Adrenal gland (tissue), 12 donors: Measurements from ENCODE around the gene ARL6IP4. TPM values are rescaled to one million over a fixed set of nuclear protein-coding genes. Genes with fewer than 3 reads are reported as not detected.

Experiments
- DNase-seq, 7 donors: peaks; one replicate each; pipeline ENCODE4 v3.0.0-alpha.2; 2019 to 2020
- H3K27ac ChIP-seq, 5 donors: fragments of 200-600 bp; sonication (generic) in 4 of 5; 1 replicate in 3 of 5; 2 replicates in 2 of 5; pipeline versions ENCODE4 v1.5.1 to v1.8.0; 2016 to 2020; ENCODE audit warnings: mild to moderate bottlenecking in 1 of 5
- H3K27me3 ChIP-seq: fragments of 200-600 bp; 2 replicates; pipeline ENCODE4 v1.8.0; 2021
- H3K36me3 ChIP-seq, 2 donors: fragments of 200-600 bp; replicated peaks in 1 of 2; 1 replicate in 1 of 2; 2 replicates in 1 of 2; pipeline versions ENCODE4 v1.5.1 to v1.8.0; 2018 to 2022
- H3K4me1 ChIP-seq, 2 donors: fragments of 200-600 bp; replicated peaks in 1 of 2; 1 replicate in 1 of 2; 2 replicates in 1 of 2; pipeline versions ENCODE4 v1.5.1 to v1.8.0; 2018 to 2021
- H3K4me3 ChIP-seq, 4 donors: fragments of 200-600 bp; sonication (generic) in 3 of 4; one replicate each; pipeline ENCODE4 v1.5.1; 2016 to 2018
- H3K9me3 ChIP-seq, 3 donors: fragments of 200-600 bp; sonication (generic) in 1 of 3; replicated peaks in 1 of 3; 1 replicate in 2 of 3; 2 replicates in 1 of 3; pipeline versions ENCODE4 v1.5.1 to v1.8.0; 2016 to 2021
- POLR2A ChIP-seq, 2 donors: fragments of 450-650 bp; IDR thresholded peaks; one replicate each; pipeline ENCODE4 v1.6.1; 2017; ENCODE audit warnings: antibody characterized with exemption in 2 of 2, mild to moderate bottlenecking in 2 of 2, moderate library complexity in 1 of 2
- WGBS, 4 donors: extraction: QIAGEN DNeasy Blood & Tissue Kit in 2 of 4; methylation state at CpG; one replicate each; pipeline versions ENCODE4 v1.1.5 to v1.1.7; 2013 to 2017; 5-methylcytosine and 5-hydroxymethylcytosine counted together
- intact Hi-C, 2 donors: fragments of 100-400 bp; cut with DNase I; formaldehyde crosslinking; loops; one replicate each; pipeline versions ENCODE4 v1.14.1 to v1.15.0; 2022 to 2023
- polyA plus RNA-seq, 3 donors: library from polyadenylated mRNA; stranded (reverse); fragments of 200-250 nt in 2 of 3; fragments of 350-450 nt in 1 of 3; fragmentation: Illumina TruSeq in 1 of 3; extraction: RNeasy Lipid Tissue Mini Kit (QIAGEN cat#74804) in 1 of 3; gene quantifications; one replicate each; pipeline ENCODE4 v1.2.3, GENCODE V29; 2013 to 2014
- total RNA-seq, 9 donors: library from RNA; depleted of rRNA in 4 of 9; stranded (reverse); fragments of >200 nt in 4 of 9; fragments of 120-200 nt in 1 of 9; fragmentation: NEBNext Ultra II Directional in 1 of 9; extraction: Animal tissue kit (Norgen Biotek cat#: 25700) in 1 of 9; gene quantifications; one replicate each; pipeline versions ENCODE4 v1.1.0 to v1.2.4, GENCODE V29; 2013 to 2023
- TF ChIP-seq, protein P1 (sequence below), 6 experiments: fragments of 450-650 bp in 4 of 6; fragments of 200-600 bp in 2 of 6; sonication (generic) in 1 of 6; IDR thresholded peaks; 1 replicate in 5 of 6; 2 replicates in 1 of 6; pipeline versions ENCODE4 v1.5.1 to v1.8.0; 2016 to 2021; ENCODE audit warnings: antibody characterized with exemption in 6 of 6, mild to moderate bottlenecking in 2 of 6, moderate library complexity in 1 of 6
- donor health status: healthy with polysubstance abuse.
- donor health status: Bipolar disorder and iron deficiency.
- donor health status: DM: yes; HTN: yes; CAD: no.
- donor health status: DM: no; HTN: no; CAD: no.
- donor health status: DM: no; HTN: no; CAD: no.
- donor health status: DM: yes; HTN: yes; CAD: no.

Gene ARL6IP4
- total and polyA plus RNA-seq, 12 donors = 192 to 709 (median 296) TPM

DNA sequence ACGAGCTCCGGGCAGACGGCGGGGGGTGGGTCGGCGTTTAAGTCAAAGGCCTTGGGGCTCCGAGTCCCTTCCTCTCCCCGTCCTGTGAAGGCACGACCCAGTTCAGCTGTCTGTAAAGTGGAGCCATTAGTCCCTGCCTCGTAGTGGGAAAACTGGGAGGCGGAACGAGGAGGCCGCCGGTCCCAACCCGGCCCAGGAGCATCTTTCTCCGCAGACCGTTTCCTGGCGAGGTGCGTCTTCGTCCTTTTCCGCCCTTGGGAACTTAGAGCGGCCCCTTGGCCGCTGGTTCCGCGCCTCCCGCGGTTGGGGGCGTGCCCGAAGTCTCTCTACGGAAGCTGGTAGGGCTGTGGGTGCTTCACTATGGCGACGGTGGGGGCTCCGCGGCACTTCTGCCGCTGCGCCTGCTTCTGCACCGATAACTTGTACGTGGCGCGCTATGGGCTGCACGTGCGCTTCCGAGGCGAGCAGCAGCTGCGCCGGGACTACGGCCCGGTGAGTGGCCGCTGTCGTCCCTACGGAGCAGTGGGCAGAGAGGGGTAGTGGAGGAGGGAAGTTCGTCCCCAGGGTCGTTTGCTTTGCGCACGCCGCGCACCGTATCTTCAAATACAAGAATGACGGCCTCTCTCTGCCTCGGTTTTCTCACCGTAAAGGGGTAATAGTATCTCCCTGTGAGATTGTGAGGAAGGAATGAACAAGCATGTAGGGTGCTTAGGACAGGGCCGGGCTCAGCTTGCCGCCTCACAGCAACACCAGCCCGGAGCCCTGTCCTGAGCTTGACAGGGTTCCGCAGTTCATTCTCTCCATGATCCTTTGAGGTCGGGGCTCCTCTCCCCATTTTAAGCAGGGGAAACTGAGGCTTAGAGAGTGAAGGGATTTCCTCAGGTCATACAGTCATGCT lies 5.3 kb upstream of the ARL6IP4 start, which contains the start of gene OGFOD2:
Gene OGFOD2 (plus strand): TSS at position 353 of the 898 bp plus-strand sequence. CDS start 8 bp downstream, at position 361.
- H3K27me3 ChIP-seq = no peaks in the 10 kb centered on the region
- peaks cover 0 to 4% of the 10 kb centered on the region in 2 donors for H3K36me3 ChIP-seq
- TF ChIP-seq, protein P1, sequence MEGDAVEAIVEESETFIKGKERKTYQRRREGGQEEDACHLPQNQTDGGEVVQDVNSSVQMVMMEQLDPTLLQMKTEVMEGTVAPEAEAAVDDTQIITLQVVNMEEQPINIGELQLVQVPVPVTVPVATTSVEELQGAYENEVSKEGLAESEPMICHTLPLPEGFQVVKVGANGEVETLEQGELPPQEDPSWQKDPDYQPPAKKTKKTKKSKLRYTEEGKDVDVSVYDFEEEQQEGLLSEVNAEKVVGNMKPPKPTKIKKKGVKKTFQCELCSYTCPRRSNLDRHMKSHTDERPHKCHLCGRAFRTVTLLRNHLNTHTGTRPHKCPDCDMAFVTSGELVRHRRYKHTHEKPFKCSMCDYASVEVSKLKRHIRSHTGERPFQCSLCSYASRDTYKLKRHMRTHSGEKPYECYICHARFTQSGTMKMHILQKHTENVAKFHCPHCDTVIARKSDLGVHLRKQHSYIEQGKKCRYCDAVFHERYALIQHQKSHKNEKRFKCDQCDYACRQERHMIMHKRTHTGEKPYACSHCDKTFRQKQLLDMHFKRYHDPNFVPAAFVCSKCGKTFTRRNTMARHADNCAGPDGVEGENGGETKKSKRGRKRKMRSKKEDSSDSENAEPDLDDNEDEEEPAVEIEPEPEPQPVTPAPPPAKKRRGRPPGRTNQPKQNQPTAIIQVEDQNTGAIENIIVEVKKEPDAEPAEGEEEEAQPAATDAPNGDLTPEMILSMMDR (IDR thresholded peaks at IDR 0.05) = peak in 1 of 6 experiments; percentile 13
- TF ChIP-seq POLR2A (IDR thresholded peaks at IDR 0.05) = peak; percentile 25 to 44
- peak; percentile 92 to 96 (median 93) for DNase-seq
- intact Hi-C loops = no loop called here
- H3K9me3 ChIP-seq = no peaks in the 10 kb centered on the region
- peaks cover 24 to 40% of the 10 kb centered on the region in 2 donors for H3K4me1 ChIP-seq
- WGBS, 4 donors = 0 to 1% (median 0%) methylated on average over 35 to 66 of the region's 66 CpGs
- peak within 1 kb of the TSS; percentile 80 to 96 (median 86) for H3K4me3 ChIP-seq
- peak within 1 kb of the TSS; percentile 93 to 98 (median 97) for H3K27ac ChIP-seq

- peaks cover 24 to 41% of the 10 kb centered on the region in 2 donors for H3K4me1 ChIP-seq
- H3K4me3 ChIP-seq = peak overlapping the region in 3 of 4 donors; percentile 80 to 91 (median 82)
- TF ChIP-seq, protein P1 (IDR thresholded peaks at IDR 0.05) = no peak
- H3K36me3 ChIP-seq = peaks cover 0 to 4% of the 10 kb centered on the region in 2 donors
- no peaks in the 10 kb centered on the region for H3K27me3 ChIP-seq
- intact Hi-C loops = no loop called here
- peak overlapping the region in 3 of 5 donors; percentile 97 to 98 (median 97) for H3K27ac ChIP-seq
- no peaks in the 10 kb centered on the region for H3K9me3 ChIP-seq
- WGBS, 4 donors = 5 to 8% (median 6%) methylated on average over 7 to 8 of the region's 8 CpGs
- DNase-seq = peak in 1 of 7 donors; percentile 29
Observed at GRCh38 chr12:122975790-122976647, 4.5 kb upstream of the ARL6IP4 start.

- no peak overlapping the region for H3K27ac ChIP-seq
- H3K9me3 ChIP-seq = no peaks in the 10 kb centered on the region
- H3K4me3 ChIP-seq = no peak overlapping the region
- DNase-seq = peak in 1 of 7 donors; percentile 30
- no peaks in the 10 kb centered on the region for H3K27me3 ChIP-seq
- 61 to 71% (median 68%) methylated on average over 8 to 15 of the region's 15 CpGs for WGBS, 4 donors
- TF ChIP-seq, protein P1 (IDR thresholded peaks at IDR 0.05) = no peak
- no peak for TF ChIP-seq POLR2A (IDR thresholded peaks at IDR 0.05)
- H3K4me1 ChIP-seq = peaks cover 28 to 47% of the 10 kb centered on the region in 2 donors
- peaks cover 0 to 4% of the 10 kb centered on the region in 2 donors for H3K36me3 ChIP-seq
- intact Hi-C loops = no loop called here
Observed at GRCh38 chr12:122976648-122976975, 3.9 kb upstream of the ARL6IP4 start.

DNA sequence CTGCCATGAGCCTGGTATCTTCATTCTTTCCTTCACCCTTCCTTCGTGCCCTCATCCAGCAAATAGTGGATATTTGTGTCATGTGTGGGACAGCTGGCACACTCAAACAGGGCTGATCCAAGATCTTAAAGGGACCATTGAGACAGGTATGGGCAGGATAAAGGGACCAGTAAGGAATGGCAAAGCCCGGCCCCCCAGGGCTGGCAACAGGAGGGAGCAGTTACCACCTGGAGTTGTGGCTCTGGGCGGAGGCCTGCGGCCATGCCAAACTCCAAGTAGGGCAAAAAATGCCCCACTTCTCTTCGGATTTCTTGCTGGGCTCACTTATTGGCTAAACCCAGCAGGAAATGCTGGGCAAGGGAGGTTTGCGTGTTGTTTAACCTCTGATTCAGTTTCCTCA lies 3.3 kb upstream of the ARL6IP4 start:
- no peaks in the 10 kb centered on the region for H3K9me3 ChIP-seq
- intact Hi-C loops = no loop called here
- no peaks in the 10 kb centered on the region for H3K27me3 ChIP-seq
- H3K36me3 ChIP-seq = peaks cover 0 to 4% of the 10 kb centered on the region in 2 donors
- 76 to 89% (median 85%) methylated on average over 4 to 6 of the region's 6 CpGs for WGBS, 4 donors
- TF ChIP-seq POLR2A (IDR thresholded peaks at IDR 0.05) = no peak
- TF ChIP-seq, protein P1 (IDR thresholded peaks at IDR 0.05) = no peak
- DNase-seq = no peak
- no peak overlapping the region for H3K4me3 ChIP-seq
- no peak overlapping the region for H3K27ac ChIP-seq
- peaks cover 34 to 52% of the 10 kb centered on the region in 2 donors for H3K4me1 ChIP-seq
